SK-N-SH (cell line): Measurements from ENCODE around the gene MATN4. TPM values are rescaled to one million over a fixed set of nuclear protein-coding genes. Genes with fewer than 3 reads are reported as not detected.

Experiments
- CTCF ChIA-PET: fragments of 300-600, 350-600 bp; formaldehyde crosslinking; extraction: SDS; loops from one replicate; lab custom pipeline; 2021; lab: Yijun Ruan, JAX
- POLR2A ChIA-PET: fragments of 350-600 bp; sonication (Branson Sonifier 250); formaldehyde crosslinking; extraction: SDS; loops from one replicate; lab custom pipeline; 2020; ENCODE audit warnings: antibody characterized with exemption, inconsistent platforms; lab: Yijun Ruan, JAX
- DNase-seq: peaks from one replicate; pipeline ENCODE4 v3.0.0; 2012
- H2AFZ ChIP-seq: fragments of 200-600 bp; sonication (generic); 2 replicates; pipeline ENCODE4 v1.8.1; 2016; ENCODE audit warnings: antibody characterized with exemption, mild to moderate bottlenecking, low read depth
- H3F3A ChIP-seq: fragments of 200-600 bp; sonication (generic); replicated peaks from 2 replicates; pipeline ENCODE3; 2016; ENCODE audit warnings: antibody characterized with exemption, mild to moderate bottlenecking; ENCODE audit not compliant: insufficient read depth
- H3K27ac ChIP-seq, 2 experiments: fragments of 200-500 bp in 1 of 2; fragments of 200-600 bp in 1 of 2; sonication (Bioruptor generic) in 1 of 2; sonication (generic), shearing (Covaris generic) in 1 of 2; 2 replicates each; pipeline versions ENCODE4 v1.5.1 to v1.6.1; 2014 to 2016; ENCODE audit warnings: low read depth in 2 of 2, inconsistent platforms in 1 of 2, low read length in 1 of 2, mild to moderate bottlenecking in 1 of 2, mixed read lengths in 1 of 2
- H3K27me3 ChIP-seq: fragments of 200-600 bp; sonication (generic), shearing (Covaris generic); 2 replicates; pipeline ENCODE4 v1.6.1; 2016; ENCODE audit warnings: mixed run types; ENCODE audit not compliant: insufficient read depth
- H3K36me3 ChIP-seq, 2 experiments: fragments of 200-500 bp in 1 of 2; fragments of 200-600 bp in 1 of 2; sonication (Bioruptor generic) in 1 of 2; sonication (generic) in 1 of 2; replicated peaks in 1 of 2; 2 replicates each; pipeline versions ENCODE3 to v1.5.1; 2014 to 2016; ENCODE audit warnings: low read length in 1 of 2, mild to moderate bottlenecking in 1 of 2; ENCODE audit not compliant: insufficient read depth in 2 of 2, control insufficient read depth in 1 of 2
- H3K4me1 ChIP-seq, 2 experiments: fragments of 200-500 bp in 1 of 2; fragments of 200-600 bp in 1 of 2; sonication (Bioruptor generic) in 1 of 2; sonication (generic), shearing (Covaris generic) in 1 of 2; 2 replicates each; pipeline versions ENCODE4 v1.5.1 to v1.6.1; 2014 to 2016; ENCODE audit warnings: low read depth in 1 of 2, low read length in 1 of 2, mixed run types in 1 of 2; ENCODE audit not compliant: insufficient read depth in 2 of 2, control insufficient read depth in 1 of 2
- H3K4me2 ChIP-seq: fragments of 200-600 bp; sonication (generic), shearing (Covaris generic); 2 replicates; pipeline ENCODE4 v1.6.1; 2017; ENCODE audit warnings: mixed run types
- H3K4me3 ChIP-seq, 2 experiments: fragments of 200-500 bp in 1 of 2; fragments of 200-600 bp in 1 of 2; sonication (Bioruptor generic) in 1 of 2; sonication (generic), shearing (Covaris generic) in 1 of 2; 2 replicates each; pipeline versions ENCODE4 v1.5.1 to v1.8.1; 2014 to 2016; ENCODE audit warnings: low read depth in 2 of 2, inconsistent platforms in 1 of 2, low read length in 1 of 2, mild to moderate bottlenecking in 1 of 2, mixed read lengths in 1 of 2, moderate library complexity in 1 of 2
- H3K79me2 ChIP-seq: fragments of 200-600 bp; sonication (generic); 2 replicates; pipeline ENCODE4 v1.8.1; 2017; ENCODE audit warnings: mild to moderate bottlenecking; ENCODE audit not compliant: insufficient read depth
- H3K9ac ChIP-seq: fragments of 200-600 bp; sonication (generic); 2 replicates; pipeline ENCODE4 v1.6.1; 2017; ENCODE audit warnings: mixed run types
- H3K9me2 ChIP-seq: fragments of 200-600 bp; sonication (generic); 2 replicates; pipeline ENCODE4 v1.6.1; 2017; ENCODE audit warnings: mixed run types
- H3K9me3 ChIP-seq: fragments of 200-600 bp; sonication (generic); 2 replicates; pipeline ENCODE4 v1.6.1; 2017; ENCODE audit warnings: mixed run types, mild to moderate bottlenecking, moderate library complexity
- H4K20me1 ChIP-seq: fragments of 200-600 bp; sonication (generic); 2 replicates; pipeline ENCODE4 v1.6.1; 2017; ENCODE audit warnings: mild to moderate bottlenecking, mixed run types; ENCODE audit not compliant: insufficient read depth
- EP300 ChIP-seq, 2 experiments: IDR thresholded peaks; 2 replicates each; pipeline versions ENCODE4 v1.4.0 to v1.6.1; 2012; ENCODE audit warnings: borderline replicate concordance in 1 of 2, low read depth in 1 of 2, low read length in 1 of 2
- FOSL2 ChIP-seq: IDR thresholded peaks from 2 replicates; pipeline ENCODE4 v1.4.0; 2012; ENCODE audit warnings: low read depth, mild to moderate bottlenecking, moderate library complexity, borderline replicate concordance
- FOXJ3 ChIP-seq: sonication (generic); formaldehyde crosslinking; IDR thresholded peaks from 2 replicates; pipeline ENCODE4 v1.5.1; 2020; ENCODE audit warnings: mild to moderate bottlenecking, missing genetic modification reagents
- GABPA ChIP-seq: IDR thresholded peaks from 2 replicates; pipeline ENCODE4 v1.4.0; 2012; ENCODE audit warnings: low read depth, mild to moderate bottlenecking
- MAX ChIP-seq: IDR thresholded peaks from 2 replicates; pipeline ENCODE4 v1.4.0; 2012; ENCODE audit warnings: low read depth
- MEF2A ChIP-seq: IDR thresholded peaks from 2 replicates; pipeline ENCODE4 v1.4.0; 2012; ENCODE audit warnings: low read depth, borderline replicate concordance
- NRF1 ChIP-seq: IDR thresholded peaks from 2 replicates; pipeline ENCODE4 v1.6.1; 2012; ENCODE audit warnings: low read depth, mild to moderate bottlenecking, low read length
- POLR2AphosphoS5 ChIP-seq: IDR thresholded peaks from 2 replicates; pipeline ENCODE4 v1.6.1; 2012; ENCODE audit warnings: low read depth, low read length
- USF1 ChIP-seq: IDR thresholded peaks from 2 replicates; pipeline ENCODE4 v1.4.0; 2012; ENCODE audit warnings: low read depth, borderline replicate concordance
- ZBTB33 ChIP-seq: IDR thresholded peaks from 2 replicates; pipeline ENCODE4 v1.4.0; 2012; ENCODE audit warnings: low read depth, borderline replicate concordance
- WGBS: methylation state at CpG from one replicate; pipeline ENCODE4 v1.1.6; 2017; ENCODE audit warnings: low lambda C conversion rate; 5-methylcytosine and 5-hydroxymethylcytosine counted together
- polyA plus RNA-seq, 3 experiments: library from polyadenylated mRNA; depleted of rRNA; stranded (reverse); fragments of >200 nt; gene quantifications; 2 replicates each; pipeline ENCODE4 v1.2.3, GENCODE V29; 2012

Gene MATN4
- polyA plus RNA-seq, 1 of the 3 experiments (the other 2 are of a cell fraction): 0.16 TPM

GRCh38 chr20:45313943-45314342 lies 5.8 kb upstream of the MATN4 start:
- Histone ChIP-seq H2AFZ (no peak overlapping the region), H3K27me3 (peaks cover 12% of the 10 kb centered on the region; the same call in 1 of the 2 replicates), H3K9ac (no peak overlapping the region), H3K9me2 (no peaks in the 10 kb centered on the region), H3K27ac (no peak overlapping the region), H4K20me1 (no peaks in the 10 kb centered on the region), H3F3A (no peaks in the 10 kb centered on the region), H3K4me3 (no peak overlapping the region), H3K79me2 (no peaks in the 10 kb centered on the region), H3K36me3 (no peaks in the 10 kb centered on the region), H3K4me1 (no peaks in the 10 kb centered on the region), H3K9me3 (no peaks in the 10 kb centered on the region), H3K4me2 (no peak overlapping the region)
- no peak for DNase-seq
- no peak for TF ChIP-seq FOXJ3 (CRISPR knock-in tag)
- no peak for TF ChIP-seq FOSL2
- POLR2A ChIA-PET: no interaction called here
- 47% methylated on average over 8 of the region's 11 CpGs for WGBS
- CTCF ChIA-PET: interaction anchor here (1.2 to 4.3 kb wide), 6 partner anchors 12 to 457 kb away, joined by 3 to 14 read pairs (median 10); no protein-coding TSS in a partner anchor

GRCh38 chr20:45313065-45313695 lies 5.1 kb upstream of the MATN4 start:
- Histone ChIP-seq H2AFZ (no peak overlapping the region), H3K36me3 (no peaks in the 10 kb centered on the region), H3K4me3 (no peak overlapping the region), H3K27ac (no peak overlapping the region), H3K9me3 (no peaks in the 10 kb centered on the region), H3K4me2 (no peak overlapping the region), H3K27me3 (peaks cover 12% of the 10 kb centered on the region; the same call in 1 of the 2 replicates), H3K9ac (no peak overlapping the region), H4K20me1 (no peaks in the 10 kb centered on the region), H3K9me2 (no peaks in the 10 kb centered on the region), H3K79me2 (no peaks in the 10 kb centered on the region), H3F3A (no peaks in the 10 kb centered on the region), H3K4me1 (no peaks in the 10 kb centered on the region)
- CTCF ChIA-PET: interaction anchor here (1.2 to 4.3 kb wide), 6 partner anchors 12 to 458 kb away, joined by 3 to 14 read pairs (median 10); no protein-coding TSS in a partner anchor
- POLR2A ChIA-PET: no interaction called here
- no peak for TF ChIP-seq EP300 (IDR thresholded peaks at IDR 0.05; ENCODE audit: borderline replicate concordance in 1 of 2, low read depth in 1 of 2, low read length in 1 of 2)
- TF ChIP-seq MEF2A: no peak
- no peak for TF ChIP-seq FOXJ3 (CRISPR knock-in tag)
- TF ChIP-seq NRF1: no peak
- no peak for TF ChIP-seq MAX
- TF ChIP-seq POLR2AphosphoS5: no peak
- TF ChIP-seq USF1: no peak
- TF ChIP-seq ZBTB33: no peak
- TF ChIP-seq GABPA: no peak
- no peak for DNase-seq
- 91% methylated on average over 8 of the region's 8 CpGs for WGBS
